Neural progenitor cell (in vitro differentiated cells): ENCODE results near the gene BPIFA1. TPM values are rescaled to one million over a fixed set of nuclear protein-coding genes. Genes with fewer than 3 reads are reported as not detected.

Source experiments
- DNase-seq: peaks from one replicate; pipeline ENCODE4 v3.0.0-alpha.2; 2016; ENCODE audit warnings: low spot score
- H2AFZ ChIP-seq: fragments of 200-600 bp; sonication (generic); replicated peaks from 2 replicates; pipeline ENCODE4 v1.6.1; 2016; ENCODE audit warnings: antibody characterized with exemption
- H3F3A ChIP-seq: fragments of 200-600 bp; sonication (generic); 2 replicates; pipeline ENCODE4 v1.6.1; 2016; ENCODE audit warnings: antibody characterized with exemption, low read depth
- H3K27ac ChIP-seq: fragments of 200-600 bp; sonication (generic); 2 replicates; pipeline ENCODE4 v1.5.1; 2016; ENCODE audit warnings: mild to moderate bottlenecking
- H3K27me3 ChIP-seq: fragments of 200-600 bp; sonication (generic); 2 replicates; pipeline ENCODE4 v1.6.1; 2016; ENCODE audit warnings: mild to moderate bottlenecking, moderate library complexity
- H3K36me3 ChIP-seq: fragments of 200-600 bp; sonication (generic); 2 replicates; pipeline ENCODE4 v1.5.1; 2016
- H3K4me1 ChIP-seq: fragments of 200-600 bp; sonication (generic); 2 replicates; pipeline ENCODE4 v1.6.1; 2016; ENCODE audit warnings: mixed run types
- H3K4me2 ChIP-seq: fragments of 200-600 bp; sonication (generic); 2 replicates; pipeline ENCODE4 v1.6.1; 2016
- H3K4me3 ChIP-seq: fragments of 200-600 bp; sonication (generic); 2 replicates; pipeline ENCODE4 v1.5.1; 2016
- H3K79me2 ChIP-seq: fragments of 200-600 bp; sonication (generic); 2 replicates; pipeline ENCODE4 v1.6.1; 2016; ENCODE audit warnings: low read depth
- H3K9ac ChIP-seq: fragments of 200-600 bp; sonication (generic); 2 replicates; pipeline ENCODE4 v1.6.1; 2016
- H3K9me3 ChIP-seq: fragments of 200-600 bp; sonication (generic); 2 replicates; pipeline ENCODE4 v1.5.1; 2016; ENCODE audit warnings: low read depth
- H4K20me1 ChIP-seq: fragments of 200-600 bp; sonication (generic); 2 replicates; pipeline ENCODE4 v1.6.1; 2016; ENCODE audit warnings: low read depth
- H3K27ac Mint-ChIP-seq: 3 replicates; pipeline ENCODE4 v1.8.0; 2021; ENCODE audit warnings: mixed read lengths
- H3K27me3 Mint-ChIP-seq: 2 replicates; pipeline ENCODE4 v1.8.0; 2022; ENCODE audit warnings: low read depth, mild to moderate bottlenecking, inconsistent platforms, moderate library complexity, mixed read lengths; ENCODE audit not compliant: insufficient read depth
- H3K36me3 Mint-ChIP-seq: 3 replicates; pipeline ENCODE4 v1.8.0; 2021; ENCODE audit warnings: mixed read lengths
- H3K4me1 Mint-ChIP-seq: 3 replicates; pipeline ENCODE4 v1.8.0; 2021; ENCODE audit warnings: mixed read lengths
- H3K4me3 Mint-ChIP-seq: 3 replicates; pipeline ENCODE4 v1.8.0; 2021; ENCODE audit warnings: mild to moderate bottlenecking, moderate library complexity, mixed read lengths
- H3K9me3 Mint-ChIP-seq: 3 replicates; pipeline ENCODE4 v1.8.0; 2020; ENCODE audit warnings: mixed read lengths
- EZH2 ChIP-seq: fragments of 200-600 bp; sonication (generic); IDR thresholded peaks from 2 replicates; pipeline ENCODE4 v1.6.1; 2017; ENCODE audit warnings: antibody characterized with exemption, mild to moderate bottlenecking, moderate library complexity
- EZH2phosphoT487 ChIP-seq: fragments of 200-600 bp; sonication (generic); IDR thresholded peaks from 2 replicates; pipeline ENCODE4 v1.6.1; 2017; ENCODE audit warnings: antibody characterized with exemption
- total RNA-seq: library from RNA; depleted of rRNA; stranded (reverse); fragments of >200 nt; gene quantifications from 2 replicates; pipeline ENCODE4 v1.2.3, GENCODE V29; 2015; ENCODE audit warnings: low replicate concordance
- TF ChIP-seq, protein P1 (sequence below): fragments of 200-600 bp; sonication (generic); IDR thresholded peaks from 2 replicates; pipeline ENCODE4 v1.5.1; 2017; ENCODE audit warnings: antibody characterized with exemption, mild to moderate bottlenecking

Gene BPIFA1
- total RNA-seq, 1 donor from 2014 or later: not detected

- no peaks in the 10 kb centered on the region for H3K79me2 ChIP-seq
- H3K27me3 ChIP-seq: peaks cover 4% of the 10 kb centered on the region
- H2AFZ ChIP-seq: no peak overlapping the region
- peak; percentile 34 for DNase-seq
- H3K4me1 ChIP-seq: no peaks in the 10 kb centered on the region
- no peaks in the 10 kb centered on the region for H3K9me3 ChIP-seq
- no peaks in the 10 kb centered on the region for H3K4me1 Mint-ChIP-seq
- H3K27ac Mint-ChIP-seq: no peak overlapping the region
- no peaks in the 10 kb centered on the region for H3F3A ChIP-seq
- no peaks in the 10 kb centered on the region for H3K36me3 Mint-ChIP-seq
- H3K9ac ChIP-seq: no peak overlapping the region
- no peak overlapping the region for H3K27ac ChIP-seq
- no peak overlapping the region for H3K4me2 ChIP-seq
- peaks cover 15% of the 10 kb centered on the region for H3K27me3 Mint-ChIP-seq
- no peaks in the 10 kb centered on the region for H4K20me1 ChIP-seq
- H3K4me3 Mint-ChIP-seq: peak overlapping the region; percentile 46
- H3K36me3 ChIP-seq: no peaks in the 10 kb centered on the region
- no peaks in the 10 kb centered on the region for H3K9me3 Mint-ChIP-seq
- H3K4me3 ChIP-seq: no peak overlapping the region
- TF ChIP-seq, protein P1, sequence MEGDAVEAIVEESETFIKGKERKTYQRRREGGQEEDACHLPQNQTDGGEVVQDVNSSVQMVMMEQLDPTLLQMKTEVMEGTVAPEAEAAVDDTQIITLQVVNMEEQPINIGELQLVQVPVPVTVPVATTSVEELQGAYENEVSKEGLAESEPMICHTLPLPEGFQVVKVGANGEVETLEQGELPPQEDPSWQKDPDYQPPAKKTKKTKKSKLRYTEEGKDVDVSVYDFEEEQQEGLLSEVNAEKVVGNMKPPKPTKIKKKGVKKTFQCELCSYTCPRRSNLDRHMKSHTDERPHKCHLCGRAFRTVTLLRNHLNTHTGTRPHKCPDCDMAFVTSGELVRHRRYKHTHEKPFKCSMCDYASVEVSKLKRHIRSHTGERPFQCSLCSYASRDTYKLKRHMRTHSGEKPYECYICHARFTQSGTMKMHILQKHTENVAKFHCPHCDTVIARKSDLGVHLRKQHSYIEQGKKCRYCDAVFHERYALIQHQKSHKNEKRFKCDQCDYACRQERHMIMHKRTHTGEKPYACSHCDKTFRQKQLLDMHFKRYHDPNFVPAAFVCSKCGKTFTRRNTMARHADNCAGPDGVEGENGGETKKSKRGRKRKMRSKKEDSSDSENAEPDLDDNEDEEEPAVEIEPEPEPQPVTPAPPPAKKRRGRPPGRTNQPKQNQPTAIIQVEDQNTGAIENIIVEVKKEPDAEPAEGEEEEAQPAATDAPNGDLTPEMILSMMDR: no peak
- TF ChIP-seq EZH2phosphoT487 (no peak), EZH2 (no peak)
Observed at GRCh38 chr20:33229843-33230242, 6.0 kb upstream of the BPIFA1 start.

- H3K4me3 Mint-ChIP-seq: no peak overlapping the region
- Histone ChIP-seq H3K9me3 (no peaks in the 10 kb centered on the region), H3K27ac (no peak overlapping the region), H3K36me3 (no peaks in the 10 kb centered on the region), H3K4me1 (no peaks in the 10 kb centered on the region), H3K79me2 (no peaks in the 10 kb centered on the region), H3K9ac (no peak overlapping the region), H4K20me1 (no peaks in the 10 kb centered on the region), H3K4me3 (no peak overlapping the region), H2AFZ (no peak overlapping the region), H3F3A (no peaks in the 10 kb centered on the region), H3K27me3 (peaks cover 9% of the 10 kb centered on the region), H3K4me2 (no peak overlapping the region)
- no peaks in the 10 kb centered on the region for H3K9me3 Mint-ChIP-seq
- no peak for DNase-seq
- peaks cover 11% of the 10 kb centered on the region for H3K27me3 Mint-ChIP-seq
- no peak overlapping the region for H3K27ac Mint-ChIP-seq
- H3K4me1 Mint-ChIP-seq: no peaks in the 10 kb centered on the region
- H3K36me3 Mint-ChIP-seq: no peaks in the 10 kb centered on the region
- no peak for TF ChIP-seq EZH2phosphoT487
- no peak for TF ChIP-seq EZH2
- TF ChIP-seq, protein P1: no peak
Observed at GRCh38 chr20:33231237-33231636, 4.6 kb upstream of the BPIFA1 start.

- Histone ChIP-seq H2AFZ (no peak overlapping the region), H3K79me2 (no peaks in the 10 kb centered on the region), H4K20me1 (no peaks in the 10 kb centered on the region), H3K4me1 (no peaks in the 10 kb centered on the region), H3F3A (no peaks in the 10 kb centered on the region), H3K27me3 (peaks cover 20% of the 10 kb centered on the region), H3K9me3 (no peaks in the 10 kb centered on the region), H3K4me3 (no peak overlapping the region), H3K4me2 (no peak overlapping the region), H3K27ac (no peak overlapping the region), H3K9ac (no peak overlapping the region), H3K36me3 (no peaks in the 10 kb centered on the region)
- TF ChIP-seq EZH2phosphoT487: no peak
- no peak for TF ChIP-seq EZH2
- peaks cover 7% of the 10 kb centered on the region for H3K27me3 Mint-ChIP-seq
- no peak overlapping the region for H3K27ac Mint-ChIP-seq
- H3K9me3 Mint-ChIP-seq: no peaks in the 10 kb centered on the region
- H3K36me3 Mint-ChIP-seq: no peaks in the 10 kb centered on the region
- DNase-seq: no peak
- H3K4me1 Mint-ChIP-seq: no peaks in the 10 kb centered on the region
- no peak overlapping the region for H3K4me3 Mint-ChIP-seq
Observed at GRCh38 chr20:33232486-33233072, 3.2 kb upstream of the BPIFA1 start.

- peak; percentile 61 for DNase-seq
- Histone ChIP-seq H3F3A (no peaks in the 10 kb centered on the region), H3K27me3 (peaks cover 20% of the 10 kb centered on the region), H3K36me3 (no peaks in the 10 kb centered on the region), H2AFZ (no peak overlapping the region), H3K4me3 (no peak overlapping the region), H3K27ac (no peak overlapping the region), H3K79me2 (no peaks in the 10 kb centered on the region), H3K9me3 (no peaks in the 10 kb centered on the region), H3K9ac (no peak overlapping the region), H3K4me2 (no peak overlapping the region), H4K20me1 (no peaks in the 10 kb centered on the region), H3K4me1 (no peaks in the 10 kb centered on the region)
- H3K27me3 Mint-ChIP-seq: peaks cover 6% of the 10 kb centered on the region
- no peak overlapping the region for H3K27ac Mint-ChIP-seq
- TF ChIP-seq EZH2phosphoT487 (no peak), EZH2 (no peak)
- TF ChIP-seq, protein P1: peak; percentile 54
- H3K36me3 Mint-ChIP-seq: no peaks in the 10 kb centered on the region
- no peaks in the 10 kb centered on the region for H3K9me3 Mint-ChIP-seq
- no peak overlapping the region for H3K4me3 Mint-ChIP-seq
- no peaks in the 10 kb centered on the region for H3K4me1 Mint-ChIP-seq
Observed at GRCh38 chr20:33233129-33233774, 2.5 kb upstream of the BPIFA1 start.
